Transverse colon (tissue), 3 donors: Measurements from ENCODE around the gene THADA.

Experiments
- POLR2A ChIP-seq: fragments of 450-650 bp; IDR thresholded peaks from one replicate; pipeline ENCODE4 v1.6.1; 2016; ENCODE audit warnings: antibody characterized with exemption, mild to moderate bottlenecking, moderate library complexity
- TF ChIP-seq, protein P1 (sequence below), 5 experiments: fragments of 200-600 bp in 3 of 5; fragments of 450-650 bp in 2 of 5; sonication (generic) in 3 of 5; IDR thresholded peaks; 1 replicate in 2 of 5; 2 replicates in 3 of 5; pipeline ENCODE4 v1.5.1; 2016 to 2017; ENCODE audit warnings: antibody characterized with exemption in 5 of 5, inconsistent platforms in 3 of 5, mild to moderate bottlenecking in 2 of 5, moderate library complexity in 1 of 5

DNA sequence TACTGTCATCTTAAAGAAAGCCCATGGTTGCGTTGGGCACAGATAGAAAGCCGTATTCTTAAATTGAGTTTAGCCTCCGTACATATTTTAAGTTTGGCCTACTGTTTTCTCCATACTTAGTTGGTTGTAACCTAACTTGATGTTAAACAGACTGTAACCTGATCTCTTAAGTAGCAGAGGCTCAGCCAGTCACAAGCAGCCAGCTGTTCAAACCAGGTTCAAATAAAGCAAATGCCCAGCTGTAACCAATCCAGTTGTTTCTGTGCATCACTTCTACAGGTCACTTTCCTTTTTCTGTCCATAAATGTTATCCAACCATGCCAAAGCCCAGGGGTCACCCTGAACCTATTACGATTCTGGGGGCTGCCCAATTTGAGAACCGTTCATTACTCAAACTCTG lies 10.0 kb upstream of the THADA start:
- TF ChIP-seq POLR2A, result no peak
- TF ChIP-seq, protein P1, sequence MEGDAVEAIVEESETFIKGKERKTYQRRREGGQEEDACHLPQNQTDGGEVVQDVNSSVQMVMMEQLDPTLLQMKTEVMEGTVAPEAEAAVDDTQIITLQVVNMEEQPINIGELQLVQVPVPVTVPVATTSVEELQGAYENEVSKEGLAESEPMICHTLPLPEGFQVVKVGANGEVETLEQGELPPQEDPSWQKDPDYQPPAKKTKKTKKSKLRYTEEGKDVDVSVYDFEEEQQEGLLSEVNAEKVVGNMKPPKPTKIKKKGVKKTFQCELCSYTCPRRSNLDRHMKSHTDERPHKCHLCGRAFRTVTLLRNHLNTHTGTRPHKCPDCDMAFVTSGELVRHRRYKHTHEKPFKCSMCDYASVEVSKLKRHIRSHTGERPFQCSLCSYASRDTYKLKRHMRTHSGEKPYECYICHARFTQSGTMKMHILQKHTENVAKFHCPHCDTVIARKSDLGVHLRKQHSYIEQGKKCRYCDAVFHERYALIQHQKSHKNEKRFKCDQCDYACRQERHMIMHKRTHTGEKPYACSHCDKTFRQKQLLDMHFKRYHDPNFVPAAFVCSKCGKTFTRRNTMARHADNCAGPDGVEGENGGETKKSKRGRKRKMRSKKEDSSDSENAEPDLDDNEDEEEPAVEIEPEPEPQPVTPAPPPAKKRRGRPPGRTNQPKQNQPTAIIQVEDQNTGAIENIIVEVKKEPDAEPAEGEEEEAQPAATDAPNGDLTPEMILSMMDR (IDR thresholded peaks at IDR 0.05), result no peak
